GM18526 (cell line): ENCODE results near the gene KIAA1586.
A peak's percentile ranks its signal among the peaks of the same experiment; 100 is the strongest.

Experiments used
- POLR2A ChIP-seq: IDR thresholded peaks from 3 replicates; pipeline ENCODE4 v1.6.1; 2011; ENCODE audit not compliant: insufficient read length; ENCODE audit errors: extremely low read depth

KIAA1586 gene

DNA sequence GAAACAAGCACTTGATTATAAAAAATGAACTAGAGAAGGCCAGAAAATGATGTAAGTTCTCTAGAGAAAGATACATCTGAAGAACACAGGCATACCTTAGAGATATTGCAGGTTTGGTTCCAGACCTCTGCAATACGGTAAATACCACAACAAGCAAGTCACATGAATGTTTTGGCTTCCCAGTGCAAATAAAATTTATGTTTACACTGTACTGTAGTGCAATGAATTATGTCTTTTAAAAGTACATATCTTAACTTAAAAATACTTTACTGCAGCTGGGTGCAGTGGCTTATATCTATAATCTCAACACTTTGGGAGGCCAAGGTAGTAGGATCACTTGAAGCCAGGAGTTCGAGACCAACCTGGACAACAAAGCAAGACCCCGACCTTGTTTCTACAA lies 10.9 kb upstream of the KIAA1586 start:
- TF ChIP-seq POLR2A = no peak

DNA sequence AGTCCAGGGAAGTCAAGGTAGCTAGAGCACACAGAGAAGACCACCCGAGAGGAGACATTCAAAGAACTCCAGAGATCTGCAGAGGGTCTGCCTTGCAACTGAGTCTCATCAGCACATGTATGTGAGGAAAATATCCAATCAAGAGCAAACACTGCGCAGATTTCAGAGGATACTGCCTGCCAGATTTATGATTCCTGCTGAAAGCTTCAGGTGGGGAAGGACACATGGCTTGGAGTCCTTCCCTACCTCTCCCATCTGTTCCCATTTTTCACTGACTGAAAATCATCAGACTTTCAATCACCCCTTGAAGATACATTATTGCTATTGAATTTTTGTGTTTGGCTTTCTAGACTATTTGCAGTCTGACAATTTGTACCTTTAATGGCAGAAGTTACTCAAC lies 7.6 kb upstream of the KIAA1586 start:
- no peak for TF ChIP-seq POLR2A

DNA sequence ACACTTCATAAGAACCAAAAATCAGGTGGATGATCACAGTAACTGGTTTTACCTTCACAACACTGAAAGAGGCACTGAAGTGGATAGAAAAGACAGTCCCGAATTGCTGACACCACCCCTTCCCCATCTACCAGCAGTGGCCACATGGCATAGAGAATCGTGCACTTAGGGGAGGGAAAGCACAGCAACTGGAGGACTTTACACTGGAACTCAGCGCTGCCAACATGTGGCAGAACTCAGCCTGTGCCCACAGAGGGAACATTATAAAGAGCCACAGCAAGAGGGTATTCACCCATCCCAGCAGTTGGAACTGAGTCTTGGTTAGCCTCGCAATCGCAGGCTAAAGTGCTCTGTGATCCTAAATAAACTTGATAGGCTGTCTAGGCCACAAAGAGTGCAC lies 6.5 kb upstream of the KIAA1586 start:
- no peak for TF ChIP-seq POLR2A

DNA sequence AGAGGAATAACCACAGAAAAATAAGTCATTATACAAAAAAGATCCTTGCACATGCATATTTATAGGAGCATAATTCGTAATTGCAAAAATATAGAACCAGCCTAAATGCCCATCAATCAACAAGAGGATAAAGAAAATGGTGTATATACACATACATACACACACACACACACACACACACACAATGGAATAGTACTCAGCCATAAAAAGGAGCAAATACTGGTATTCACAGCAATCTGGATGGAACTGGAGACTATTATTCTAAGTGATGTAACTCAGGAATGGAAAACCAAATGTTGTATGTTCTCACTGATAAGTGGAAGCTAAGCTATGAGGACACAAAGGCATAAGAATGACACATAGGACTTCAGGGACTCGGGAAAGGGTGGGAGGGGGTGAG lies 1.9 kb upstream of the KIAA1586 start:
- no peak for TF ChIP-seq POLR2A

DNA sequence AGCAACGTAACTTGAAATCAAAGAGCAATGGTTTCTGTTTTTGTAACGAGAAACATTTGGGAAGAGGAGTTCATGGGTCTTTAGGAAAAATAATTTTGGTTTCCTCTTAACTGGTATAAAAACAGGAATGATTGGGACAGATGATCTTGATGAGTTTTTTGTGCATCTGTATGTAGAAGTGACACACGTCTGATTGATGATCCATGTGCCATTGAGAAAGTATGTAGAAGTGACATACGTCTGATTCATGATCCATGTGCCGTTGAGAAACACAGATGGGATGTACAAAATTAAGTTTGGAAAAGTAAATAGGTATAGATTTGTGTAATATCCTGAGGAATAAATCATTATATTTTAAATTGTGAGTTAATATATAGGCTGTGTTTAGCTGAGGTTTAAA lies 2.1 kb downstream of the KIAA1586 start:
- no peak for TF ChIP-seq POLR2A

DNA sequence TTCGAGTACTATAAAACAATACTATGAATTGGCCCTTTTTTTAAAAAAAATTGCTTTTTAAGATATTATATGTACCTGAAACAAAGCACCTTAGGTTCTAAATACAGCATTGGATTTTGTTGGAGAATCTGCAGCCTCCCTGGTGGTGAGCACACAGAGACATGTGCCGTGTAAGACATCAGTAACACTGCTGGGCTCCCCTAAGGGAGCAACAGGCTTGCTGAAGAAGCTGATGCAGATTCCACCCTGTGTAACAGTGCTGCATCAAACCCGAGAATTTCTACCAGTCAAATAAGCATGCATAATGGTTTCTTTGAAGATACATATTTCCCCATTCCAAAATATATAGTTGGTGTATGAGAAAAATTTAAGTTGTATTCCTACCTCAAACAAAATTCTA lies 17.4 kb downstream of the KIAA1586 start:
- no peak for TF ChIP-seq POLR2A

DNA sequence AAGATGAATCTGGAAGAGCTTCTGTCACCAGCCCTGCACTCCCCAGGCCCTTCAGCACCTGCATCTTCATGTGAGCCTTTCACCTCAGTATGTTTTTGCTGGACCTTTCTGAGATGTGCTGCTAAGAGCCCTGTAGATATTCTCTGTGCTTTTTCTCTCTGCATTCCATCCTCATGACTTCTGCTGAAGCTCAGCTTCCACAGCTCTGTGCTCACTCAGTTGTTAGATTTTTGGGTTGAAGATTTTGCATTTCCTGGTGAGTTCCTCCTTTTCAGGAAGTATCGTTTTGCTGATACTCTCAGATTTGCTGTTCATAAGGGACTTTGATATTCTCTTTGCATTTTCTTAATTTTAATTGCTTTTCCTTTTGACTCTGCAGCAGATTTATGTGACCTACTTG lies 18.3 kb downstream of the KIAA1586 start:
- TF ChIP-seq POLR2A = no peak

DNA sequence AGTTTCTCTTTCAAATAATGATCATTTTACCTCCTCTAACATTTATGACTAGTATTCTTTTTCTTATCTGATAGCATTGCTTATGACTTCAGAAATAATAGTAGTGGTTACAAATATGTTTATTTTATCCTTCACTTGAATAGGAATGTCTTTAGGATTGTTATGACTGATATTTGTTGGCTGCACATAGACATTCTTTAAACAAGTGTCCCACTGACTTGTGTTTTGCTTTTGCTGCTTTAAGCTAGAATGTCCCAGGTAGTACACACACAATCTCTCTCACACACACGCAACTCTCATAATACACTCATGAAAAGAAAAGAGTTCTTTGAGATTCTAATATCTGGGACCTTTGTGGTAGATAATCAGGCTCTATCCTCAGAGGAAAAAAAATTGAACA lies 21.6 kb downstream of the KIAA1586 start:
- TF ChIP-seq POLR2A = no peak

DNA sequence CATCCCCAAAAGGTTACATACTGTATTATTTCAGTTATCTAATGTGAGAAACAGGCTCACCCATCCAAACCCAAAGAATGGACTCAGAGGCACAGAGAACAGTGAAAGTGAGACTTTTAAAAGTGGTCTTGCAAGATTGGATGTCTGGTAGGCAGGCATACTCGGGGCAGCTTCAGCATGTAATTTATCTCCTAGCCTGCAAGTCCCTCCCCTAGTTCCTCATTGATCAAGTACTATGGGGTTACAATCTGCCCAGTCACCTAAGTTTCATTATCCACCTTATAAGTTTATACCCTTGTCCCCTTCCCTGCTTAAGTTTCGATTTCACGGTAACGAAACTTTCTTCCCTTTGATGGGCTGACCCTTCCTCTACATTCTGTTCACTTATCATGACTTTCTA lies 22.7 kb downstream of the KIAA1586 start:
- no peak for TF ChIP-seq POLR2A

DNA sequence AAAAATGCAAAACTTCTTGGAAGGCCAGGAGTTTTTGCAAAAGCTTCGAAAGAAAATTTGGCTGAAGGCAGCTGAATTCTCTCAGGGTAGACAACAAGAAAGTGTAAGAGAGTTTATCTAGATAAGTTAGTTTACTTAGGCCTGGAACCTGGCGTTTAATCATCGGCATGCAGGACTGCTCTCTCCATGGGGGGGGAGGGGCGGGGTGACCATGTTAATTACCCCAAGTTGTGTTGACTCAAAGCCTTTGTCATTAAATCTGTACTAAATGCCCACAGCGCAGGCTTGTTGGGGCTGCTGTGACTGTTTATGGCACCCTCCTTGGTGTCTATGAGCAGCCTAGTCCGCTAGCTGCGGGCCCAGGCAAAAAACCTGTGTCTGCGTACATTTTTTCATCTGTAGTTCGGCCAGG lies 23.4 kb downstream of the KIAA1586 start:
- TF ChIP-seq POLR2A = no peak

DNA sequence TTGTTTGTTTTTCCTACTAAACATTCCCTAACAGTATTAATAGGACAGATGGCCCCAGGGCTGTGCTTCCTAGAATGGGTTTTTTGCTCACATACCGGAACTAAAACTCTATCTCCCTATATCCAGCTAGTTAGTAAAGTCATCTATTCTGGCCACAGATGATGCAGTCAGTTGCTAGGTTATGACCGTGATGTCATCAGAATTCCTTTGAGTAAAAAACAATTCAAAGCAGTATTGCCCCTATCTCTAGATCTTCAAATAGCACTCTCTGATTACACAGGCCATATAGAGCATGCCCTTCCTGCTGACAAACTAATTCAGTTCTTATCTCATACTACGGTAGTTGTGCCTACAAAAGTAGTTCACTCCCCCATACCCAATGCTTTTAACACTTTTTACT lies 25.6 kb downstream of the KIAA1586 start:
- TF ChIP-seq POLR2A = no peak

DNA sequence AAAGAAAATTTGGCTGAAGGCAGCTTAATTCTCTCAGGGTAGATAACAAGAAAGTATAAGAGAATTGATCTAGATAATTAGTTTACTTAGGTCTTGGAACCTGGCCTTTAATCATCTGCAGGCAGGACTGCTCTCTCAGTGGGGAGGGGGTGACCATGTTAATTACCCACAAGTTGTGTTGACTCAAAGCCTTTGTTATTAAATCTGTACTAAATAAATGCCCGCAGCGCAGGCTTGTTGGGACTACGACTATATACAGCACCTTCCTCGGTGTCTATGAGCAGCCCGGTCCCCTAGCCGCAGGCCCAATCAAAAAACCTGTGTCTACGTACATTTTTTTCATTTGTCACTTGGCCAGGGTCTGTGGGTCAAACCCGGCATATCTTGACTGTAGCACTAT lies 27.9 kb downstream of the KIAA1586 start:
- no peak for TF ChIP-seq POLR2A

DNA sequence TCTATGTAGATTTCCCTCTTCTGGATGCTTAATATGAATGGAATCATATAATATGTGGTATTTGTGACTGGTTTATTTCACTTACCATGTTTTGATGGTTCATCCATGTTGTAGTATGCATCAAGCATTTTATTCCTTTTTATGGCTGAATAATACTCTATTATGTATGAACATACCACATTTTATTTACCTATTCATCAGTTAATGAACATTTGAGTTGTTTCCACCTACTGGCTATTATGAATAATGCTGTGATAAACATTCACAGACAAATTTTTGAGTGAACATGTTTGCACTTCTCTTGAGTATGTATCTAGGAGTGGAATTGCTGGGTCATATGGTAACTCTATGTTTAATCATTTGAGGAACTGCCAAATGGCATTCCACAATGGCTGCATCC lies 28.6 kb downstream of the KIAA1586 start:
- no peak for TF ChIP-seq POLR2A

DNA sequence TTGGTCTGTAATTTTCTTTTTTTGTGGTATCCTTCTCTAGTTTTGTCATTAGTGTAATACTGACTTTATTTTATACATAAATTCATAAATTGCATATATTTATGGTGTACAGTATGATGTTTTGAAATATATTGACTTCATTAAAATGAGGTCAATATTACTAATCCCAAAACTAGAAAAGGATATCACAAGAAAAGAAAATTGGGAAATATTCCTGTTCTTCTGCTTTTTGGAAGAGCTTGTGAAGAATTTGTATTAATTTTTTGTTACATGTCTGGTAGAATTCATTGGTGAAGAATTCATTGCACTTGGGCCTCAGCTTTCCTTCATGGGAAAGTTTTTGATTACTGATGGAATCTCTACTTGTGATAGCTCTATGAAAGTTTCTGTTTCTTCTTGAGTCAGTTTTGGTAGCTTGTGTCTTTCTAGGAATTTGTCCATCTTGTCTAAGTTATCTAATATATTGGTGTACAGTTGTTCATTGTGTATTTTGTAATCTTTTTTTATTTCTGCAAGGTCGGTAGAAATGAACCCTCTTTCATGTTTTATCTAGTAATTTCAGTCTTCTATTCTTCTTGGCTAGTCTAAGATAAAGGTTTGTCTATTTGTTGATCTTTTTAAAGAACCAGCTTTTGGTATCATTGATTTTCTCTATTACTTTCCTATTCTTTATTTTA lies 32.2 kb downstream of the KIAA1586 start:
- no peak for TF ChIP-seq POLR2A

DNA sequence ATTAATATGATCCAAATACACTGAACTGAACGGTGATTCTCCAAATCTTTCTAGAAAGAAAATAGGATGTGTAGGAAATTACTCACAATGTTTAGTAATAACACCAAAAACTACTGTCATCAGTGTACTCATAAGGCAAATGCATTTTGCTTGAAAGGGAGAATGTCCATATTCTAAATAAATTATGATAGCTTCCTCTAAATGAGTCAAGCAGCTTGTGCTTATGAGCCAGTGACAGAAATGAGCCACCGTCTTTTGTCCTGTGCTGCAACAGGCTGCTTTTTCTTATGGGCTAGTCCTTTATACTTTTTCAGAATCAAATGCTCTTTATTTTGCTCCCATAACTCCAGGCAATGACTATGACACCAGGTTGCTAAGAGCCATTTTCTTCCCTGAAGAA lies 39.0 kb downstream of the KIAA1586 start:
- no peak for TF ChIP-seq POLR2A

DNA sequence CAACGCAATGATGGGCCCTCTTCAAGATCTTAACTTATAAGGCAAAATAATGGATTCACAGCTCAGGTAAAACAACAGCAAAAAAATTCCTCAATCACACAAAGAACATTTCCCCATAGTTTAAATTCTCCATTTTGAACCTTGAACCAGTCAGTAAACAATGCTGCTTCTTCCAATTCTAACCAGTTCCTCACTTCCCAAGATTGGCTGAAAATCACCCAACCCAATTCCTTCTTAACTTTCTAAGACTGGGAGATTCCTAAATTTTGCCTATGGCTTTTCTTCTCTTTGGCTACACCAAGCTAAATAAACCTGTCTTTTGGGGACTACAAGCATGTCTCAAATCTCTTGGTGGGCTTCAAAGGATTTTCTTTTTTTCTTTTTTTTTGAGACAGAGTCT lies 40.4 kb downstream of the KIAA1586 start:
- TF ChIP-seq POLR2A = no peak

DNA sequence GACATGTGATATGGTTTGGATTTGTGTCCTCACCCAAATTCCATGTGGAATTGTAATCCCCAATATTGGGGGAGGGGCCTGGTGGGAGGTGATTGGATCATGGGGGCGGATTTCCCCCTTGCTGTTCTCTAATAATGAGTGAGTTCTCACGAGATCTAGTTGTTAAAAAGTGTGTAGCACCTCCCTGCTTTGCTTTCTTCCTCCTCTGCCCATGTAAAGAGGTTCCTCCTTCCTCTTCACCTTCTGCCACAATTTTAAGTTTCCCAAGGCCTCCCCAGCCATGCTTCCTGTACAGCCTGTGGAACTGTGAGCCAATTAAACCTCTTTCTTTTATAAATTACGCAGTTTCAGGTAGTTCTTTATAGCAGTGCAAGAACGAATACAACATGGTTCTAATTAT lies 41.4 kb downstream of the KIAA1586 start:
- no peak for TF ChIP-seq POLR2A

DNA sequence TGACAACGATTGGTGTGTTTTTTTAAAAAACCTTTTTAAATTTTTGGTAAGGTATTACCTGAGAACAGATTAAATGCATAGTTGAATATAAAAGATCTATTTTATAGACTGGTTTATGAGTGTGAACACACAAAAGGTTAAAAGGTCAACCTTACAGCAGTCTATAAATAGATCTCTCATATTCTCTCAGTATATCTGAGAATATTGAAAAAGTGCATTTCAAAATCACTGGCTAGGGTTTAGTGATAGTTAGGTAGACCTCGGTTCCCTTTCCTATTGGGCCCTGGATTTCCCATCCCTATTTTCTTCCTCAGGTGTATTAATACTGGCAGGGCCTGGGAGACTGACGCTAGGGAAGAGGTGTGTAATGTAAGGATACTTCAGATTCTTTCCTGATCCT lies 42.8 kb downstream of the KIAA1586 start:
- TF ChIP-seq POLR2A = no peak

DNA sequence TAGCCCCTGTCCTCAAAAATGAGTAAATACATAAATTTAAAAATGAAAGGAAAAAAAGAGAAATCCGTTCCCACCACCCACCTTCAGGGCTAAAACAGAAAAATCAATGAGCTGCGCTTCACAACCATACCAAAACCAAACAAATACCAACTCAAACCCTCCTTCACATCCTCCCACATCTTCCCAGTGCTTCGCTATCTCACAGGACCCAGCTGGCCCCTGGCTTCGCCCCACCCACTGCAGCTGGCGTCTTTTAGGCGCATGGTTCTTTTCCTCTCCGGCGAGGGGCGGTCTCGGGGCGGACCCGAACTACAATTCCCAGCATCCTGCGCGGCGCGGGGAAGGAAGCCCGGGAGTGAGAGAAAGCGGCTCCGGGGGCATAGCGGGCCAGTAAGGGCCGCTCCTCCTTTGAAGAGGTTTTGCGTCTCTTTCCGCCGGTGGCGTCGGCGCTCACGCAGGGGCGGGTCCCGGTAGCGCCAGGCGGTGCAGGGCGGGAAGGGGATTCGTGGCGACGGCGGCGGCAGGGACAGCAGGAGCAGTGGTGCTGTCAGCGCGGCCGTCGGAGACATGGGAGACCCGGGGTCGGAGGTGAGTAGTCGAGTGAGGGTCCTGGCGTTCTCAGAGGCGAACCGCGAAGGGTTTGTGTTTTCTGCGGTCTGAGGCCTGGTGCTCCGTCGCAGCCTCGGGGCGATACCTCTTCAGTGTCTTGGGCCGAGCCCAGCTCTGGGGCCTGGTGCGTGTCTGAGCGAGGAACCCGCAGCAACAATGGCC lies 43.4 kb downstream of the KIAA1586 start, which contains the start of gene ZNF451:
ZNF451 (plus strand) TSS at position 502 of the 771 bp plus-strand sequence; CDS start at position 568, 66 bp downstream.
- TF ChIP-seq POLR2A = peak; percentile 79
